Activated CD4-positive, alpha-beta T cell treated with anti-CD3 and anti-CD28 coated beads for 24 hours (primary cell): Measurements from ENCODE around the gene RBPMS2.

Source experiments
- DNase-seq, 2 donors: peaks; one replicate each; pipeline ENCODE4 v3.0.0-alpha.2; 2020; ENCODE audit warnings: low read depth in 2 of 2

The RBPMS2 gene

GRCh38 chr15:64782751-64783150 is 7.4 kb upstream of the RBPMS2 start:
- no peak for DNase-seq

- no peak for DNase-seq
These were observed 5.9 kb upstream of the RBPMS2 start for GRCh38 chr15:64781299-64781698.

GRCh38 chr15:64780600-64781156 is 5.3 kb upstream of the RBPMS2 start:
- no peak for DNase-seq

GRCh38 chr15:64779630-64780029 is 4.2 kb upstream of the RBPMS2 start:
- DNase-seq, result no peak

- no peak for DNase-seq
These were observed 3.6 kb upstream of the RBPMS2 start for GRCh38 chr15:64779024-64779423.

- no peak for DNase-seq
These were observed 1.0 kb upstream of the RBPMS2 start for GRCh38 chr15:64776402-64776786.

GRCh38 chr15:64774629-64775493 is 528 bp downstream of the RBPMS2 start:
- no peak for DNase-seq

- no peak for DNase-seq
These were observed 1.3 kb downstream of the RBPMS2 start for GRCh38 chr15:64774037-64774628.

- no peak for DNase-seq
These were observed 1.8 kb downstream of the RBPMS2 start for GRCh38 chr15:64773606-64774005.

GRCh38 chr15:64772964-64773363 is 2.4 kb downstream of the RBPMS2 start:
- DNase-seq, result no peak

GRCh38 chr15:64772488-64772887 is 2.9 kb downstream of the RBPMS2 start:
- no peak for DNase-seq

GRCh38 chr15:64770626-64771025 is 4.8 kb downstream of the RBPMS2 start:
- no peak for DNase-seq

- no peak for DNase-seq
These were observed 8.2 kb downstream of the RBPMS2 start for GRCh38 chr15:64767203-64767602.

- no peak for DNase-seq
These were observed 9.3 kb downstream of the RBPMS2 start for GRCh38 chr15:64766058-64766457.

- no peak for DNase-seq
These were observed 11.5 kb downstream of the RBPMS2 start for GRCh38 chr15:64763874-64764273.

- DNase-seq, result no peak
These were observed 11.9 kb downstream of the RBPMS2 start for GRCh38 chr15:64763462-64763861.

GRCh38 chr15:64763021-64763420 is 12.4 kb downstream of the RBPMS2 start:
- DNase-seq, result no peak

GRCh38 chr15:64762546-64762945 is 12.8 kb downstream of the RBPMS2 start:
- no peak for DNase-seq

GRCh38 chr15:64761156-64761555 is 14.2 kb downstream of the RBPMS2 start:
- DNase-seq, result no peak

GRCh38 chr15:64760056-64760455 is 15.3 kb downstream of the RBPMS2 start:
- DNase-seq, result no peak

GRCh38 chr15:64755427-64755940 is 19.9 kb downstream of the RBPMS2 start:
- DNase-seq, result no peak

GRCh38 chr15:64754663-64755426 is 20.5 kb downstream of the RBPMS2 start:
- DNase-seq, result no peak
